Osteoblast (primary cell): ENCODE data around the gene FRAT1. TPM values are rescaled to one million over a fixed set of nuclear protein-coding genes. Genes with fewer than 3 reads are reported as not detected.

Source experiments
- DNase-seq: peaks from one replicate; pipeline ENCODE4 v3.0.0; 2011; ENCODE audit warnings: low spot score, mixed read lengths; ENCODE audit not compliant: insufficient read length; ENCODE audit errors: missing footprints
- H2AFZ ChIP-seq: 2 replicates; pipeline ENCODE4 v1.6.0; 2011; ENCODE audit warnings: mild to moderate bottlenecking, low read length
- H3K27ac ChIP-seq: 2 replicates; pipeline ENCODE4 v1.5.1; 2011; ENCODE audit warnings: mild to moderate bottlenecking, low read depth, low read length, moderate library complexity
- H3K27me3 ChIP-seq: 2 replicates; pipeline ENCODE4 v1.6.0; 2012; ENCODE audit warnings: mild to moderate bottlenecking, control low read depth, inconsistent platforms, low read length, moderate library complexity; ENCODE audit not compliant: insufficient read depth
- H3K36me3 ChIP-seq: 2 replicates; pipeline ENCODE4 v1.5.1; 2011; ENCODE audit warnings: mild to moderate bottlenecking, low read length, control low read depth, moderate library complexity; ENCODE audit not compliant: insufficient read depth
- H3K4me1 ChIP-seq: 2 replicates; pipeline ENCODE4 v1.5.1; 2011; ENCODE audit warnings: mild to moderate bottlenecking, low read length, control low read depth, moderate library complexity; ENCODE audit not compliant: insufficient read depth
- H3K4me2 ChIP-seq: 2 replicates; pipeline ENCODE4 v1.6.0; 2011; ENCODE audit warnings: mild to moderate bottlenecking, low read length; ENCODE audit not compliant: insufficient read depth
- H3K4me3 ChIP-seq: fragments of 200-600 bp; sonication (generic); 3 replicates; pipeline ENCODE4 v1.5.1; 2012; ENCODE audit warnings: mild to moderate bottlenecking, low read length, inconsistent platforms; ENCODE audit not compliant: insufficient read depth
- H3K79me2 ChIP-seq: 2 replicates; pipeline ENCODE4 v1.6.0; 2012; ENCODE audit warnings: mild to moderate bottlenecking, low read length, control low read depth, inconsistent platforms; ENCODE audit not compliant: insufficient read depth
- H3K9me3 ChIP-seq: 2 replicates; pipeline ENCODE4 v1.5.1; 2011; ENCODE audit warnings: low read depth, low read length, control low read depth
- H4K20me1 ChIP-seq: 2 replicates; pipeline ENCODE4 v1.6.0; 2012; ENCODE audit warnings: mild to moderate bottlenecking, low read length, control low read depth; ENCODE audit not compliant: insufficient read depth
- total RNA-seq: library from RNA; depleted of rRNA; stranded (reverse); fragments of >200 nt; gene quantifications from 2 replicates; pipeline ENCODE4 v1.2.3, GENCODE V29; 2012
- TF ChIP-seq, protein P1 (sequence below): IDR thresholded peaks from 2 replicates; pipeline ENCODE4 v1.5.1; 2011; ENCODE audit warnings: mild to moderate bottlenecking, low read depth, low read length, moderate library complexity; ENCODE audit errors: extremely low read depth

FRAT1 gene
- total RNA-seq, 1 donor, result 3.3 TPM

DNA sequence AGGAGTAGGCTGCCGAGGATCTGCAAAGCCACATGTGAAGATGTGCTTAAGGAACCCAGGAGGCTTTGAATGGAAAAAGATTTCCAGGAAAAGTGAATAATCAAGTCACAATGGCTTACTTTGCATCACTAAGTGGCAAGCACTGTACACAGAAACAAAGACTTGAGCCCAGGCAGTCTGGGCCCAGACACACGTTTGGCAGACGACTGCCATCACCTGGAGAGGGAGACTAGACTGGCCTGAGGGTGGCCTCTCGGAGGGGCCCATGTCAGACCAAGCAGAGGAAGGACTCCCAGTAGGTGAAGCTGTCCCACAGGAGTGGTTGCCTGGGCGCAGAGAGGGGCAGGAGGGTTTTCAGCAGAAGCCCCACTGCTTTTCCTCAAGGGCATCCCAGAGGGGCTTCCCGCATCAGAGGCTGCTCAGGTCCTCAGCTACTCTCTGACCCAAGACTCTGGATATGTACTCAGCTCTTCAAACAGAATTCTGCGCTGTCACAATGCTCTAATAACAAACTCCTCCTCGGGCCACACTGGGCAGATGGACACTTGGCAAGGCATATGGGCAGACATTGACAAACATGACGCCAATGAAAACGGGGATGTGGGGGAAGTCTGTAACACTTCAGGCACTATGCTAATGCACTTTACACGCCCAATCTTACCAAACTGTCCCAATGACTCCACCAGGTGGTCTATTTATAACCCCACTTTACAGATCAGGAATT is 43.4 kb downstream of the FRAT1 start:
- TF ChIP-seq, protein P1, sequence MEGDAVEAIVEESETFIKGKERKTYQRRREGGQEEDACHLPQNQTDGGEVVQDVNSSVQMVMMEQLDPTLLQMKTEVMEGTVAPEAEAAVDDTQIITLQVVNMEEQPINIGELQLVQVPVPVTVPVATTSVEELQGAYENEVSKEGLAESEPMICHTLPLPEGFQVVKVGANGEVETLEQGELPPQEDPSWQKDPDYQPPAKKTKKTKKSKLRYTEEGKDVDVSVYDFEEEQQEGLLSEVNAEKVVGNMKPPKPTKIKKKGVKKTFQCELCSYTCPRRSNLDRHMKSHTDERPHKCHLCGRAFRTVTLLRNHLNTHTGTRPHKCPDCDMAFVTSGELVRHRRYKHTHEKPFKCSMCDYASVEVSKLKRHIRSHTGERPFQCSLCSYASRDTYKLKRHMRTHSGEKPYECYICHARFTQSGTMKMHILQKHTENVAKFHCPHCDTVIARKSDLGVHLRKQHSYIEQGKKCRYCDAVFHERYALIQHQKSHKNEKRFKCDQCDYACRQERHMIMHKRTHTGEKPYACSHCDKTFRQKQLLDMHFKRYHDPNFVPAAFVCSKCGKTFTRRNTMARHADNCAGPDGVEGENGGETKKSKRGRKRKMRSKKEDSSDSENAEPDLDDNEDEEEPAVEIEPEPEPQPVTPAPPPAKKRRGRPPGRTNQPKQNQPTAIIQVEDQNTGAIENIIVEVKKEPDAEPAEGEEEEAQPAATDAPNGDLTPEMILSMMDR, result no peak
- no peak overlapping the region for H2AFZ ChIP-seq
- peaks cover 2% of the 10 kb centered on the region for H4K20me1 ChIP-seq
- H3K36me3 ChIP-seq, result peaks cover 28% of the 10 kb centered on the region
- H3K4me2 ChIP-seq, result no peak overlapping the region
- no peak overlapping the region for H3K27ac ChIP-seq
- no peak overlapping the region for H3K4me3 ChIP-seq
- H3K4me1 ChIP-seq, result no peaks in the 10 kb centered on the region
- H3K9me3 ChIP-seq, result no peaks in the 10 kb centered on the region
- H3K27me3 ChIP-seq, result no peaks in the 10 kb centered on the region
- H3K79me2 ChIP-seq, result no peaks in the 10 kb centered on the region
- no peak for DNase-seq

DNA sequence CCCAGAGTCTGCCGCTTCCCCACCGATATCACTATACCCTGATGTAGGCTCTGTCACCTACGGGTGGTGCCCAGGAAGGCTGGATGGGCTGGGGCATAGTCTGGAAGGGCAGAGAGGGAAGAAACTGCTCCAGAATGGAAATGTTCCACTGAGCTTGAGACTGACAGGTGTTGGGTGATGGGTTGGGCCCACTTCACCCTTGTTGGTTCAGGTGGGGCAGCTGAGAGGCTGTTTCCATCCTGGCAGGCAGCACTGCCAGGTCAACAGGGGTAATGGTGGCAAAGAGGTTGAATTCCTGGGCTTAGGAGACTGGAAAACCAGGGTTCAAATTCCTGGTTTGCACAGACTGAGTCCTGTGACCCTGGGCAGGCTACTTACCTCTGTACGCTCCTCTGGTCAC is 44.0 kb downstream of the FRAT1 start:
- no peak overlapping the region for H3K27ac ChIP-seq
- no peak for DNase-seq
- H3K4me2 ChIP-seq, result no peak overlapping the region
- H3K27me3 ChIP-seq, result no peaks in the 10 kb centered on the region
- no peaks in the 10 kb centered on the region for H3K9me3 ChIP-seq
- H3K4me3 ChIP-seq, result no peak overlapping the region
- no peak overlapping the region for H2AFZ ChIP-seq
- TF ChIP-seq, protein P1, result no peak
- H4K20me1 ChIP-seq, result peaks cover 2% of the 10 kb centered on the region
- no peaks in the 10 kb centered on the region for H3K79me2 ChIP-seq
- H3K4me1 ChIP-seq, result no peaks in the 10 kb centered on the region
- H3K36me3 ChIP-seq, result peaks cover 28% of the 10 kb centered on the region

DNA sequence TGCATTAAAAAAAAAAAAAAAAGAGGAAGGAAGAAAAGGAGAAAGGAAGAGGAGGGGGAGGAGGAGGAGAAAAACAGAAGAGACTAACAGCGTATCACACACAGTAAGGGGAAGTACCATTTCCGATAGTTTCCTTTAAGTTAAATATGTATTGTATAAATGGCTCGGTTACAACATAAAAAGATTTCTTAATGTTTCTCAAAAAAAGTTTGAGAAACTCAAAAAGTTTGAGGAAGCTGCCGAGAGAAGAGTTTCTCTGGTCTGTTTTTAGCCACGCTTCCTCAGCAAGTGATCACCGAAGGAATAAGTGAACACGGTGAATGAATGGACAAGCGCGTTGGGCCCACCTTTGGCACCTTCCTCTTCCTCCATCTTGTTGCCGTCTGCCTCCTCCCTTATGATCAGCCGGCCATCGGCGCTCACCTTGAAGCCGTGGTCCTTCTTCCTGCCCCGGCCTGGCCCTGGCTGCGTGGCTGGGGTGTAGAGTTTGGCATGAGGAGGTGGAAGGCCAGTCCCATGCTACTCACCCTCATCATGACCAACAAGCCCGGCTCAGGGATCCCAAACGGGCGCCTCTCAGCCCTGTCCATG is 46.8 kb downstream of the FRAT1 start:
- Histone ChIP-seq H3K4me3 (no peak overlapping the region), H3K27me3 (no peaks in the 10 kb centered on the region), H3K4me2 (no peak overlapping the region), H3K36me3 (peaks cover 24% of the 10 kb centered on the region), H2AFZ (no peak overlapping the region), H3K9me3 (no peaks in the 10 kb centered on the region), H3K4me1 (no peaks in the 10 kb centered on the region), H3K79me2 (no peaks in the 10 kb centered on the region), H3K27ac (no peak overlapping the region), H4K20me1 (peaks cover 2% of the 10 kb centered on the region)
- peak; percentile 60 for DNase-seq
- TF ChIP-seq, protein P1, result no peak

GRCh38 chr10:97366572-97366971 is 47.5 kb downstream of the FRAT1 start:
- Histone ChIP-seq H3K9me3 (no peaks in the 10 kb centered on the region), H3K36me3 (peaks cover 23% of the 10 kb centered on the region)

More at GRCh38 chr10:97366572-97366971, 47.5 kb downstream of the FRAT1 start:
- TF ChIP-seq, protein P1, result no peak
- Histone ChIP-seq H3K27ac (no peak overlapping the region), H3K4me3 (no peak overlapping the region), H3K27me3 (no peaks in the 10 kb centered on the region), H3K4me1 (no peaks in the 10 kb centered on the region), H4K20me1 (no peaks in the 10 kb centered on the region), H3K79me2 (no peaks in the 10 kb centered on the region), H2AFZ (no peak overlapping the region), H3K4me2 (no peak overlapping the region)
- DNase-seq, result peak; percentile 57
